HepG2 (cell line): ENCODE results near the gene ZDHHC18. TPM values are rescaled to one million over a fixed set of nuclear protein-coding genes. Genes with fewer than 3 reads are reported as not detected.

Experiments used
- AKNA ChIP-seq: sonication (generic); formaldehyde crosslinking; IDR thresholded peaks from 2 replicates; pipeline ENCODE4 v1.4.0; 2020; ENCODE audit warnings: missing genetic modification reagents, borderline replicate concordance
- GTF2F1 ChIP-seq: fragments of 150-350 bp; IDR thresholded peaks from 2 replicates; pipeline ENCODE4 v1.6.1; 2014; ENCODE audit warnings: low read length
- MTF1 ChIP-seq: sonication (generic); formaldehyde crosslinking; IDR thresholded peaks from 2 replicates; pipeline ENCODE4 v1.5.0; 2020; ENCODE audit warnings: missing genetic modification reagents
- NKX3-1 ChIP-seq: sonication (generic); formaldehyde crosslinking; IDR thresholded peaks from 2 replicates; pipeline ENCODE4 v1.5.0; 2020; ENCODE audit warnings: missing genetic modification reagents
- RBFOX2 ChIP-seq: fragments of 200-400 bp; formaldehyde crosslinking; IDR thresholded peaks from 2 replicates; pipeline ENCODE4 v1.6.1; 2017; ENCODE audit warnings: low read depth, mild to moderate bottlenecking, low read length
- SATB2 ChIP-seq: sonication (generic); formaldehyde crosslinking; IDR thresholded peaks from 2 replicates; pipeline ENCODE4 v1.5.0; 2020; ENCODE audit warnings: missing genetic modification reagents
- TEAD2 ChIP-seq: sonication (generic); formaldehyde crosslinking; IDR thresholded peaks from 2 replicates; pipeline ENCODE4 v1.9.0; 2021; ENCODE audit warnings: missing genetic modification reagents
- ZFP91 ChIP-seq: sonication (generic); formaldehyde crosslinking; IDR thresholded peaks from 2 replicates; pipeline ENCODE4 v1.9.0; 2022; ENCODE audit warnings: missing genetic modification reagents, mild to moderate bottlenecking, borderline replicate concordance
- ZHX1 ChIP-seq: sonication (generic); formaldehyde crosslinking; IDR thresholded peaks from 2 replicates; pipeline ENCODE4 v1.8.1; 2022; ENCODE audit warnings: low read depth, mild to moderate bottlenecking, missing genetic modification reagents
- ZKSCAN8 ChIP-seq: IDR thresholded peaks from 2 replicates; pipeline ENCODE4 v1.6.1; 2016; ENCODE audit warnings: borderline replicate concordance, missing genetic modification reagents, missing compliant biosample characterization
- ZNF138 ChIP-seq: sonication (generic); formaldehyde crosslinking; IDR thresholded peaks from 2 replicates; pipeline ENCODE4 v1.5.0; 2020; ENCODE audit warnings: mild to moderate bottlenecking, low read depth, missing genetic modification reagents
- ZNF253 ChIP-seq: sonication (generic); formaldehyde crosslinking; IDR thresholded peaks from 2 replicates; pipeline ENCODE4 v1.8.0; 2022; ENCODE audit warnings: mild to moderate bottlenecking, missing genetic modification reagents, borderline replicate concordance
- ZNF737 ChIP-seq: sonication (generic); formaldehyde crosslinking; IDR thresholded peaks from 2 replicates; pipeline ENCODE4 v1.5.0; 2020; ENCODE audit warnings: missing genetic modification reagents, mild to moderate bottlenecking, borderline replicate concordance
- polyA plus RNA-seq, 8 experiments: library from polyadenylated mRNA; depleted of rRNA in 3 of 8; stranded (reverse) in 7 of 8; unstranded in 1 of 8; fragments of >200 nt; fragmentation: Illumina TruSeq in 4 of 8; extraction: Trizol in 4 of 8; gene quantifications; 2 replicates each; pipeline versions ENCODE4 v1.2.1 to v1.2.3, GENCODE V29; 2011 to 2016; ENCODE audit warnings: low read depth in 4 of 8, missing spikeins in 1 of 8, mixed read lengths in 1 of 8; ENCODE audit not compliant: insufficient read depth in 1 of 8
- total RNA-seq, 5 experiments: library from RNA; depleted of rRNA; stranded (reverse); fragments of >200 nt; fragmentation: Illumina TruSeq; extraction: Trizol; gene quantifications; 2 replicates each; pipeline ENCODE4 v1.2.3, GENCODE V29; 2016; ENCODE audit warnings: low read depth in 1 of 5
- TF ChIP-seq, protein P1 (sequence below): sonication (generic); formaldehyde crosslinking; IDR thresholded peaks from 2 replicates; pipeline ENCODE4 v1.4.0; 2020; ENCODE audit warnings: missing genetic modification reagents, borderline replicate concordance

The ZDHHC18 gene
- total and polyA plus RNA-seq, 2 of the 13 experiments (the other 11 are each of a cell fraction or from before 2014, with no cell fraction given) = 13.2 to 35.3 TPM

- TF ChIP-seq ZHX1 (CRISPR knock-in tag) (no peak), NKX3-1 (CRISPR knock-in tag) (no peak), ZNF737 (CRISPR knock-in tag) (no peak), ZKSCAN8 (no peak), GTF2F1 (no peak), ZFP91 (CRISPR knock-in tag) (peak; percentile 75; the same call in 1 of the 2 replicates), ZNF138 (CRISPR knock-in tag) (no peak), RBFOX2 (peak; percentile 81), MTF1 (CRISPR knock-in tag) (no peak), AKNA (CRISPR knock-in tag) (no peak), TEAD2 (no peak), SATB2 (CRISPR knock-in tag) (peak; percentile 52; the same call in 1 of the 2 replicates), ZNF253 (CRISPR knock-in tag) (no peak)
- TF ChIP-seq, protein P1, sequence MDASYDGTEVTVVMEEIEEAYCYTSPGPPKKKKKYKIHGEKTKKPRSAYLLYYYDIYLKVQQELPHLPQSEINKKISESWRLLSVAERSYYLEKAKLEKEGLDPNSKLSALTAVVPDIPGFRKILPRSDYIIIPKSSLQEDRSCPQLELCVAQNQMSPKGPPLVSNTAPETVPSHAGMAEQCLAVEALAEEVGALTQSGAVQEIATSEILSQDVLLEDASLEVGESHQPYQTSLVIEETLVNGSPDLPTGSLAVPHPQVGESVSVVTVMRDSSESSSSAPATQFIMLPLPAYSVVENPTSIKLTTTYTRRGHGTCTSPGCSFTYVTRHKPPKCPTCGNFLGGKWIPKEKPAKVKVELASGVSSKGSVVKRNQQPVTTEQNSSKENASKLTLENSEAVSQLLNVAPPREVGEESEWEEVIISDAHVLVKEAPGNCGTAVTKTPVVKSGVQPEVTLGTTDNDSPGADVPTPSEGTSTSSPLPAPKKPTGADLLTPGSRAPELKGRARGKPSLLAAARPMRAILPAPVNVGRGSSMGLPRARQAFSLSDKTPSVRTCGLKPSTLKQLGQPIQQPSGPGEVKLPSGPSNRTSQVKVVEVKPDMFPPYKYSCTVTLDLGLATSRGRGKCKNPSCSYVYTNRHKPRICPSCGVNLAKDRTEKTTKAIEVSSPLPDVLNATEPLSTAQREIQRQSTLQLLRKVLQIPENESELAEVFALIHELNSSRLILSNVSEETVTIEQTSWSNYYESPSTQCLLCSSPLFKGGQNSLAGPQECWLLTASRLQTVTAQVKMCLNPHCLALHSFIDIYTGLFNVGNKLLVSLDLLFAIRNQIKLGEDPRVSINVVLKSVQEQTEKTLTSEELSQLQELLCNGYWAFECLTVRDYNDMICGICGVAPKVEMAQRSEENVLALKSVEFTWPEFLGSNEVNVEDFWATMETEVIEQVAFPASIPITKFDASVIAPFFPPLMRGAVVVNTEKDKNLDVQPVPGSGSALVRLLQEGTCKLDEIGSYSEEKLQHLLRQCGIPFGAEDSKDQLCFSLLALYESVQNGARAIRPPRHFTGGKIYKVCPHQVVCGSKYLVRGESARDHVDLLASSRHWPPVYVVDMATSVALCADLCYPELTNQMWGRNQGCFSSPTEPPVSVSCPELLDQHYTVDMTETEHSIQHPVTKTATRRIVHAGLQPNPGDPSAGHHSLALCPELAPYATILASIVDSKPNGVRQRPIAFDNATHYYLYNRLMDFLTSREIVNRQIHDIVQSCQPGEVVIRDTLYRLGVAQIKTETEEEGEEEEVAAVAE (CRISPR knock-in tag) = peak; percentile 53; the same call in 1 of the 2 replicates
Measured at GRCh38 chr1:26864610-26865480, 38.4 kb downstream of the ZDHHC18 start (continued).
